Stimulated activated effector memory CD8-positive, alpha-beta T cell treated with anti-CD3 and anti-CD28 coated beads, Interleukin-12 subunit alpha, Interleukin-12 subunit beta, amount 100 ng/mL, for 72 hours (primary cell): Measurements from ENCODE around the gene KCNK5.

ENCODE experiments used
- ATAC-seq: fragments of 150-1000 bp; cut with Tn5 transposase; 2 replicates; pipeline ENCODE4 v1.10.0; 2021
- DNase-seq, 2 donors: peaks; one replicate each; pipeline ENCODE4 v3.0.0; 2021 to 2022; ENCODE audit warnings: low spot score in 2 of 2
- H3K27ac Mint-ChIP-seq: one replicate; pipeline ENCODE4 v1.8.0; 2022; ENCODE audit warnings: mild to moderate bottlenecking, mixed read lengths
- H3K36me3 Mint-ChIP-seq: one replicate; pipeline ENCODE4 v1.8.0; 2022; ENCODE audit warnings: mild to moderate bottlenecking, mixed read lengths
- H3K4me1 Mint-ChIP-seq: one replicate; pipeline ENCODE4 v1.8.0; 2022; ENCODE audit warnings: mixed read lengths
- H3K4me3 Mint-ChIP-seq: one replicate; pipeline ENCODE4 v1.8.0; 2022; ENCODE audit warnings: mild to moderate bottlenecking, mixed read lengths
- H3K9me3 Mint-ChIP-seq: one replicate; pipeline ENCODE4 v1.8.0; 2022; ENCODE audit warnings: mixed read lengths

Gene KCNK5

GRCh38 chr6:39214846-39215639, 14.2 kb downstream of the KCNK5 start:
- no peak for ATAC-seq
- H3K4me1 Mint-ChIP-seq = peaks cover 45% of the 10 kb centered on the region
- peaks cover 38% of the 10 kb centered on the region for H3K36me3 Mint-ChIP-seq
- no peaks in the 10 kb centered on the region for H3K9me3 Mint-ChIP-seq
- no peak overlapping the region for H3K4me3 Mint-ChIP-seq
- no peak for DNase-seq
- peak overlapping the region; percentile 26 for H3K27ac Mint-ChIP-seq

- DNase-seq (no peak), ATAC-seq (no peak)
- H3K36me3 Mint-ChIP-seq = peaks cover 34% of the 10 kb centered on the region
- H3K27ac Mint-ChIP-seq = no peak overlapping the region
- peaks cover 46% of the 10 kb centered on the region for H3K4me1 Mint-ChIP-seq
- H3K4me3 Mint-ChIP-seq = no peak overlapping the region
- no peaks in the 10 kb centered on the region for H3K9me3 Mint-ChIP-seq
Observed at GRCh38 chr6:39214120-39214813, 15.0 kb downstream of the KCNK5 start.

- Mint-ChIP-seq H3K27ac (no peak overlapping the region), H3K9me3 (no peaks in the 10 kb centered on the region), H3K4me3 (no peak overlapping the region), H3K4me1 (peaks cover 47% of the 10 kb centered on the region), H3K36me3 (peaks cover 34% of the 10 kb centered on the region)
- ATAC-seq (no peak), DNase-seq (no peak)
Observed at GRCh38 chr6:39213195-39213920, 15.9 kb downstream of the KCNK5 start.

GRCh38 chr6:39211183-39211582, 18.1 kb downstream of the KCNK5 start:
- H3K4me3 Mint-ChIP-seq = no peak overlapping the region
- H3K4me1 Mint-ChIP-seq = peaks cover 37% of the 10 kb centered on the region
- no peak overlapping the region for H3K27ac Mint-ChIP-seq
- no peaks in the 10 kb centered on the region for H3K9me3 Mint-ChIP-seq
- no peak for DNase-seq
- H3K36me3 Mint-ChIP-seq = peaks cover 15% of the 10 kb centered on the region
- no peak for ATAC-seq

- Mint-ChIP-seq H3K4me1 (peaks cover 32% of the 10 kb centered on the region), H3K36me3 (peaks cover 10% of the 10 kb centered on the region), H3K9me3 (no peaks in the 10 kb centered on the region), H3K27ac (peak overlapping the region; percentile 11), H3K4me3 (no peak overlapping the region)
- no peak for ATAC-seq
- DNase-seq = no peak
Observed at GRCh38 chr6:39210450-39210849, 18.8 kb downstream of the KCNK5 start.

GRCh38 chr6:39209911-39210310, 19.4 kb downstream of the KCNK5 start:
- Mint-ChIP-seq H3K27ac (peak overlapping the region; percentile 11), H3K4me3 (no peak overlapping the region), H3K4me1 (peaks cover 26% of the 10 kb centered on the region), H3K36me3 (peaks cover 10% of the 10 kb centered on the region), H3K9me3 (no peaks in the 10 kb centered on the region)
- no peak for DNase-seq
- ATAC-seq = no peak

GRCh38 chr6:39209360-39209811, 19.9 kb downstream of the KCNK5 start:
- peaks cover 10% of the 10 kb centered on the region for H3K36me3 Mint-ChIP-seq
- DNase-seq (no peak), ATAC-seq (no peak)
- H3K9me3 Mint-ChIP-seq = no peaks in the 10 kb centered on the region
- peaks cover 28% of the 10 kb centered on the region for H3K4me1 Mint-ChIP-seq
- H3K27ac Mint-ChIP-seq = peak overlapping the region; percentile 11
- H3K4me3 Mint-ChIP-seq = no peak overlapping the region

- H3K4me1 Mint-ChIP-seq = peaks cover 32% of the 10 kb centered on the region
- no peaks in the 10 kb centered on the region for H3K9me3 Mint-ChIP-seq
- H3K4me3 Mint-ChIP-seq = no peak overlapping the region
- H3K27ac Mint-ChIP-seq = peak overlapping the region; percentile 32
- DNase-seq = no peak
- peaks cover 10% of the 10 kb centered on the region for H3K36me3 Mint-ChIP-seq
- no peak for ATAC-seq
Observed at GRCh38 chr6:39208223-39208739, 21.0 kb downstream of the KCNK5 start.

- Mint-ChIP-seq H3K9me3 (no peaks in the 10 kb centered on the region), H3K36me3 (peaks cover 11% of the 10 kb centered on the region), H3K27ac (peak overlapping the region; percentile 32), H3K4me1 (peaks cover 32% of the 10 kb centered on the region), H3K4me3 (no peak overlapping the region)
- no peak for ATAC-seq
- no peak for DNase-seq
Observed at GRCh38 chr6:39207416-39208222, 21.7 kb downstream of the KCNK5 start.

GRCh38 chr6:39206250-39206721, 23.0 kb downstream of the KCNK5 start:
- Mint-ChIP-seq H3K4me3 (no peak overlapping the region), H3K27ac (no peak overlapping the region), H3K4me1 (peaks cover 32% of the 10 kb centered on the region), H3K36me3 (peaks cover 10% of the 10 kb centered on the region), H3K9me3 (no peaks in the 10 kb centered on the region)
- no peak for ATAC-seq
- DNase-seq = no peak

GRCh38 chr6:39204646-39205244, 24.5 kb downstream of the KCNK5 start:
- Mint-ChIP-seq H3K4me1 (peaks cover 22% of the 10 kb centered on the region), H3K9me3 (no peaks in the 10 kb centered on the region), H3K36me3 (peaks cover 6% of the 10 kb centered on the region), H3K4me3 (no peak overlapping the region), H3K27ac (peak overlapping the region; percentile 61)
- DNase-seq (no peak), ATAC-seq (no peak)

GRCh38 chr6:39204160-39204495, 25.1 kb downstream of the KCNK5 start:
- H3K36me3 Mint-ChIP-seq = peaks cover 6% of the 10 kb centered on the region
- H3K4me3 Mint-ChIP-seq = no peak overlapping the region
- ATAC-seq (no peak), DNase-seq (no peak)
- no peaks in the 10 kb centered on the region for H3K9me3 Mint-ChIP-seq
- H3K27ac Mint-ChIP-seq = no peak overlapping the region
- peaks cover 16% of the 10 kb centered on the region for H3K4me1 Mint-ChIP-seq

- DNase-seq = no peak
- Mint-ChIP-seq H3K9me3 (no peaks in the 10 kb centered on the region), H3K27ac (no peak overlapping the region), H3K4me3 (no peak overlapping the region), H3K36me3 (peaks cover 6% of the 10 kb centered on the region), H3K4me1 (peaks cover 13% of the 10 kb centered on the region)
- no peak for ATAC-seq
Observed at GRCh38 chr6:39203436-39204159, 25.7 kb downstream of the KCNK5 start.

- Mint-ChIP-seq H3K4me3 (no peak overlapping the region), H3K4me1 (peaks cover 8% of the 10 kb centered on the region), H3K36me3 (peaks cover 6% of the 10 kb centered on the region), H3K9me3 (no peaks in the 10 kb centered on the region), H3K27ac (no peak overlapping the region)
- DNase-seq = no peak
- no peak for ATAC-seq
Observed at GRCh38 chr6:39202166-39202565, 27.1 kb downstream of the KCNK5 start.
